OCI-LY1 (cell line): ENCODE data around the gene CSMD2.

ENCODE experiments used
- H2AFZ ChIP-seq: fragments of 200-600 bp; sonication (generic), shearing (Covaris generic); 2 replicates; pipeline ENCODE4 v1.6.0; 2014; ENCODE audit warnings: antibody characterized with exemption, mild to moderate bottlenecking, low read length
- H3F3A ChIP-seq: fragments of 200-600 bp; sonication (generic), shearing (Covaris generic); 2 replicates; pipeline ENCODE4 v1.6.0; 2014; ENCODE audit warnings: mild to moderate bottlenecking, antibody characterized with exemption, low read length, moderate library complexity; ENCODE audit not compliant: insufficient read depth
- H3K27ac ChIP-seq: fragments of 200-600 bp; sonication (generic); 2 replicates; pipeline ENCODE4 v1.5.1; 2014; ENCODE audit warnings: low read length, mixed run types, mild to moderate bottlenecking, low read depth; ENCODE audit not compliant: poor library complexity, severe bottlenecking
- H3K27me3 ChIP-seq: fragments of 200-600 bp; sonication (generic); 2 replicates; pipeline ENCODE4 v1.6.0; 2014; ENCODE audit warnings: antibody characterized with exemption, mild to moderate bottlenecking, low read length, moderate library complexity; ENCODE audit not compliant: insufficient read depth
- H3K36me3 ChIP-seq: fragments of 200-600 bp; sonication (generic); 2 replicates; pipeline ENCODE4 v1.6.1; 2014; ENCODE audit warnings: mild to moderate bottlenecking, antibody characterized with exemption, low read length, moderate library complexity, mixed read lengths; ENCODE audit not compliant: insufficient read depth
- H3K4me1 ChIP-seq: fragments of 200-600 bp; sonication (generic); 2 replicates; pipeline ENCODE4 v1.5.1; 2014; ENCODE audit warnings: mild to moderate bottlenecking, low read length, moderate library complexity; ENCODE audit not compliant: insufficient read depth, severe bottlenecking
- H3K4me2 ChIP-seq: fragments of 200-600 bp; sonication (generic), shearing (Covaris generic); 2 replicates; pipeline ENCODE4 v1.6.1; 2014; ENCODE audit warnings: low read length
- H3K4me3 ChIP-seq: fragments of 200-600 bp; sonication (generic); 2 replicates; pipeline ENCODE4 v1.5.1; 2014; ENCODE audit warnings: low read length, low read depth, mild to moderate bottlenecking, mixed read lengths; ENCODE audit not compliant: poor library complexity, severe bottlenecking
- H3K79me2 ChIP-seq: fragments of 200-600 bp; shearing (Covaris generic); 2 replicates; pipeline ENCODE4 v1.6.1; 2016; ENCODE audit warnings: mixed run types, low read length, mixed read lengths; ENCODE audit not compliant: insufficient read depth
- H3K9ac ChIP-seq: fragments of 200-600 bp; sonication (generic), shearing (Covaris generic); 2 replicates; pipeline ENCODE4 v1.6.1; 2014; ENCODE audit warnings: mild to moderate bottlenecking, low read length, mixed read lengths
- H3K9me2 ChIP-seq: fragments of 200-600 bp; sonication (generic), shearing (Covaris generic); 2 replicates; pipeline ENCODE4 v1.6.1; 2014; ENCODE audit warnings: low read depth, mild to moderate bottlenecking, low read length, mixed read lengths
- H3K9me3 ChIP-seq: fragments of 200-600 bp; shearing (Covaris generic); 2 replicates; pipeline ENCODE4 v1.6.1; 2014; ENCODE audit warnings: low read length, mixed read lengths
- H4K20me1 ChIP-seq: fragments of 200-600 bp; sonication (generic), shearing (Covaris generic); 2 replicates; pipeline ENCODE4 v1.6.0; 2016; ENCODE audit warnings: mild to moderate bottlenecking, low read length; ENCODE audit not compliant: insufficient read depth
- CTCF ChIP-seq: fragments of 200-600 bp; sonication (generic), shearing (Covaris generic); IDR thresholded peaks from 2 replicates; pipeline ENCODE4 v1.5.1; 2017; ENCODE audit warnings: mild to moderate bottlenecking, antibody characterized with exemption, low read length, moderate library complexity, mixed read lengths
- EZH2 ChIP-seq: fragments of 200-600 bp; sonication (generic), shearing (Covaris generic); IDR thresholded peaks from 2 replicates; pipeline ENCODE4 v1.8.0; 2017; ENCODE audit warnings: borderline replicate concordance, mixed run types, mild to moderate bottlenecking, antibody characterized with exemption, low read length, moderate library complexity, mixed read lengths

Gene CSMD2

GRCh38 chr1:33824971-33825370 is 340.1 kb downstream of the CSMD2 start:
- no peak overlapping the region for H3K27ac ChIP-seq
- no peaks in the 10 kb centered on the region for H3K9me2 ChIP-seq
- H3K4me1 ChIP-seq = no peaks in the 10 kb centered on the region
- H4K20me1 ChIP-seq = no peaks in the 10 kb centered on the region
- no peaks in the 10 kb centered on the region for H3F3A ChIP-seq
- TF ChIP-seq EZH2 (no peak), CTCF (no peak)
- no peaks in the 10 kb centered on the region for H3K27me3 ChIP-seq
- no peak overlapping the region for H3K9ac ChIP-seq
- no peaks in the 10 kb centered on the region for H3K36me3 ChIP-seq
- no peaks in the 10 kb centered on the region for H3K9me3 ChIP-seq
- H2AFZ ChIP-seq = no peak overlapping the region
- no peak overlapping the region for H3K4me3 ChIP-seq
- no peak overlapping the region for H3K4me2 ChIP-seq
- H3K79me2 ChIP-seq = no peaks in the 10 kb centered on the region

DNA sequence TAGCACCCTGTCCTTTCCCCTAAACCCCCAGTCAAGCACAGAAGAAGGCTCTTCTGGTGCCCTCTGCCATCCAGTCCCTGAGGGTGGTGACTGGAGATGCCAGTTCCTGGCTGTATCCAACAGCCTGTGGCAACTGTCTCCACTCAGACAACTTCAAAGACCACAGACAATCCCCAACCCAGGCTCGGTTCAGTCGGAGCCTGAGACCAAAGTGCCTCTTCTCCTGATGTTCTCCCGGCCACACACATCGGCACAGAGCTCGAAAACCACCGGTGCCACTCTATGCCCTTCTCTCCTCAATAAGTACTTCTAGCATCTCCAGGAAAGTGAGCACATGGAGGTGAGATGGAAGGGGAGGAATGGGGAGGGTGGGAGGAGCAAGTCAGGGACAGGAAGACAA is 340.7 kb downstream of the CSMD2 start:
- no peaks in the 10 kb centered on the region for H3F3A ChIP-seq
- H3K9me3 ChIP-seq = no peaks in the 10 kb centered on the region
- no peak overlapping the region for H3K4me2 ChIP-seq
- H2AFZ ChIP-seq = no peak overlapping the region
- H3K27me3 ChIP-seq = no peaks in the 10 kb centered on the region
- H4K20me1 ChIP-seq = no peaks in the 10 kb centered on the region
- no peaks in the 10 kb centered on the region for H3K4me1 ChIP-seq
- H3K9ac ChIP-seq = no peak overlapping the region
- H3K9me2 ChIP-seq = no peaks in the 10 kb centered on the region
- no peak for TF ChIP-seq CTCF
- no peak for TF ChIP-seq EZH2
- no peaks in the 10 kb centered on the region for H3K79me2 ChIP-seq
- H3K27ac ChIP-seq = no peak overlapping the region
- H3K36me3 ChIP-seq = no peaks in the 10 kb centered on the region
- H3K4me3 ChIP-seq = no peak overlapping the region

GRCh38 chr1:33823830-33824229 is 341.2 kb downstream of the CSMD2 start:
- Histone ChIP-seq H3K4me1 (no peaks in the 10 kb centered on the region), H3K9me3 (no peaks in the 10 kb centered on the region), H3K4me2 (no peak overlapping the region), H3K36me3 (no peaks in the 10 kb centered on the region), H3K79me2 (no peaks in the 10 kb centered on the region), H3K4me3 (no peak overlapping the region), H3K27me3 (no peaks in the 10 kb centered on the region), H2AFZ (no peak overlapping the region), H3K27ac (no peak overlapping the region), H3K9me2 (no peaks in the 10 kb centered on the region), H3F3A (no peaks in the 10 kb centered on the region), H4K20me1 (no peaks in the 10 kb centered on the region), H3K9ac (no peak overlapping the region)
- no peak for TF ChIP-seq EZH2
- TF ChIP-seq CTCF = no peak
